Myocyte (in vitro differentiated cells): ENCODE data around the gene EIF4G3. TPM values are rescaled to one million over a fixed set of nuclear protein-coding genes. Genes with fewer than 3 reads are reported as not detected.

Experiments used
- DNase-seq: peaks from one replicate; pipeline ENCODE4 v3.0.0-alpha.2; 2012; ENCODE audit warnings: low read depth
- microRNA counts: library from miRNA; unstranded; fragments of <30 nt; microRNA quantifications from one replicate; lab custom pipeline; 2016
- microRNA-seq: library from miRNA; unstranded; fragments of <30 nt; microRNA quantifications from one replicate; pipeline ENCODE4, GENCODE V29; 2016
- total RNA-seq: library from RNA; depleted of rRNA; stranded (reverse); fragments of >200 nt; gene quantifications from 2 replicates; pipeline ENCODE4 v1.2.3, GENCODE V29; 2014

EIF4G3 gene
- total RNA-seq, 1 donor from 2014 or later: 65.5 TPM

DNA sequence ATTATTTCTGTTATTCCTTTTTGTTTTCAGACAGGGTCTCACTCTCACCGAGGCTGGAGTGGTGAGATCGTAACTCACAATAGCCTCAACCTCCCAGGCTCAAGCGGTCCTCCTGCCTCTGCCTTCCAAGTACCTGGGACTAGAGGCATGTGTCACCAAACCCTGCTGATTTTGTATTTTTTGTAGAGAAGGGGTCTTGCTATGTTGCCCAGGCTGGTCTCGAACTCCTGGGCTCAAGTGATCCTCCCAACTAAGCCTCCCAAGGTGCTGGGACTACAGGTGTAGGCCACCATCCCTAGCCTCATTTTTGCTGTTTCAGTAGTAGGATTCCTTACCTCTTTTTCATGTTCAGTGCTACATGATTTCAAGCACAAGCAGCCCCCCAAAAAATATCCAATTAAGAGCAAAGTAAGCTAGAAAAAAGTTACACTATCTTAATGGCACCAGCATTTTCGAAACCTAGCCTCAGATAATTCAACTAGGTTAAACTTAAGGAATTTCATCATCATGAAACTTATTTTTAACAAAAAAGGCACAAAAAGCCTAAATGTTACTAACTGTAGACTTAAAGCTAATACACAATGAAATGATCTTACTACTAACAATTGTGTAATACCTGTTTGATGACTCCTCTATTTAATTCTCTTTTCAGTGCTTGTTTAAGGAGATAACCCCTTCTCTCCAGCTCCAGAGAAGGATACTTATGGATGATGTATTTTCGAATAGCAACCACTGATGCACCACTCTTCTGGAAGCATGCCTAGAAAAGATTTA lies 406.2 kb downstream of the EIF4G3 start:
- no peak for DNase-seq

DNA sequence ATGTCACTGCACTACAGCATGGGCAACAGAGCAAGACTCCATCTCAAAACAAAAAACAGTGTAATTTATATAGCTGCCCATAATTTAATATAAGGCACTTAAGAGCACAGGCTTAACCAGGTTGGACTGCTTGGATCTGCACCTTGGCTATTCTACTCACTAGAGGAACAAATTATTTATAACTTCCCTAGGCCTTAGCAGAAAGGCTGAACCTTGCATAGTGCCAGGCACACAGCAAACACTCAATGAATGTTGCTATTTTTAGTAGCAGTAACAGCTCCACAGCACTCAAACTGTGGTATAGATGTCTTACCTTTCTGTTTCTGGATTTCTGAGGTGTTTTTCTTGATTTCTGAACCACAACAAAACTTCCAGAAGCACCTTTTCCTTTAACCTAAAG lies 409.4 kb downstream of the EIF4G3 start:
- no peak for DNase-seq

DNA sequence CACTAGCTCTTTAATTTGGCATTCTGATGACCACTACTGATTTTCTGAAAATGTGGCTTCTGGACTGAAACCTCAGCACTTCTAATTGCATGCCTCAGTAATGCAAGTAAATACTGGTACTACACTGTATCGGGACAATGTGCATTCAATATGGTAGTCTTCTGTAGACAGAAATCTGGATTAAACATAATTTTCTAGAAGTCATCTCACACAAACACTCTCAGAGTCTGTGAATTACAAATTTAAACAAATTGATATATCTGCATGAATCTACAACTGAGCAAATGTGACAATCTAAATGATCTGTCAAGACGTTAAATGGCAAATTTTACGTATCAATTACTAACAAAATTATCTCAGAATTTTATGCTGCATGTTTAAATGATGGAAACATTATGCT lies 413.3 kb downstream of the EIF4G3 start:
- DNase-seq: no peak

DNA sequence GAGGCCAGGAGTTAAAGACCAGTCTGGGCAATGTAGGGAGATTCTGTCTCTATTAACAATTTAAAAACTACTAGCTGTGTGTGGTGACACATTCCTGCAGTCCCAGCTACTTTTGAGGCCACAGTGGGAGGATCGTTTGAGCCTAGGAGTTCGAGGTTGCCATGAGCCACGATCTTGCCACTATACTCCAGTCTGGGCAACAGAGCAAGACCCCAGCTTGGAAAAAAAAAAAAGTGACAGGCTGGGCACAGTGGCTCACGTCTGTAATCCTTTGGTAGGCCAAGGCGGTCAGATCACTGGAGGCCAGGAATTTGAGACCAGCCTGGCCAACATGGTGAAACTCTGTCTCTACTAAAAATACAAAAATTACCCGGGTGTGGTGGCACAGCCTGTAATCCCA lies 416.4 kb downstream of the EIF4G3 start:
- DNase-seq: no peak

MicroRNAs encoded within 50 kb of the gene (microRNA counts, 767-probe panel; counts per million panel counts)
- not detected for microRNA hsa-miR-1256 (lab: Ali Mortazavi, UCI)

Small RNA genes within 50 kb of the gene (microRNA-seq; reads per million reads assigned to microRNA genes)
- not detected for gene MIR1256

Other genes starting within 250 kb of the EIF4G3 start
- 15.9 and 17.0 TPM in 2 replicates for gene ECE1, start 113.6 kb upstream of the EIF4G3 start, total RNA-seq